Esophagus muscularis mucosa (tissue), 4 donors: Measurements from ENCODE around the gene CLTB. TPM values are rescaled to one million over a fixed set of nuclear protein-coding genes. Genes with fewer than 3 reads are reported as not detected.

ENCODE experiments used
- DNase-seq: peaks from one replicate; pipeline ENCODE4 v3.0.0-alpha.2; 2017; ENCODE audit errors: extremely low spot score
- H3K27ac ChIP-seq, 4 donors: fragments of 200-600 bp; sonication (generic); replicated peaks in 1 of 4; 1 replicate in 3 of 4; 2 replicates in 1 of 4; pipeline ENCODE4 v1.5.1; 2016 to 2019; ENCODE audit warnings: mild to moderate bottlenecking in 1 of 4
- H3K27me3 ChIP-seq, 4 donors: fragments of 200-600 bp; sonication (generic); one replicate each; pipeline versions ENCODE4 v1.5.1 to v1.6.0; 2016 to 2019
- H3K36me3 ChIP-seq, 4 donors: fragments of 200-600 bp; sonication (generic); one replicate each; pipeline ENCODE4 v1.5.1; 2016 to 2019
- H3K4me1 ChIP-seq, 4 donors: fragments of 200-600 bp; sonication (generic); one replicate each; pipeline ENCODE4 v1.5.1; 2016 to 2019
- H3K4me3 ChIP-seq, 4 donors: fragments of 200-600 bp; sonication (generic); 1 replicate in 2 of 4; 2 replicates in 2 of 4; pipeline ENCODE4 v1.5.1; 2016 to 2019; ENCODE audit warnings: mild to moderate bottlenecking in 4 of 4, moderate library complexity in 1 of 4
- H3K9me3 ChIP-seq, 4 donors: fragments of 200-600 bp; sonication (generic); 1 replicate in 3 of 4; 2 replicates in 1 of 4; pipeline ENCODE4 v1.5.1; 2016 to 2019
- EP300 ChIP-seq: sonication (generic); formaldehyde crosslinking; IDR thresholded peaks from one replicate; pipeline ENCODE4 v1.6.1; 2017; ENCODE audit warnings: antibody characterized with exemption
- POLR2A ChIP-seq: fragments of 450-650 bp; IDR thresholded peaks from one replicate; pipeline ENCODE4 v1.6.1; 2017; ENCODE audit warnings: antibody characterized with exemption, moderate library complexity, mild to moderate bottlenecking, low read depth
- POLR2AphosphoS5 ChIP-seq, 2 donors: sonication (generic); formaldehyde crosslinking; IDR thresholded peaks; one replicate each; pipeline ENCODE4 v1.6.1; 2017; ENCODE audit warnings: antibody characterized with exemption in 2 of 2
- WGBS: methylation state at CpG from one replicate; pipeline ENCODE4 v1.1.5; 2018; 5-methylcytosine and 5-hydroxymethylcytosine counted together
- intact Hi-C: fragments of 100-400 bp; cut with DNase I; formaldehyde crosslinking; loops from one replicate; pipeline ENCODE4 v1.15.1; 2023
- total RNA-seq, 4 donors: library from RNA; depleted of rRNA; stranded (reverse); fragments of >200 nt; gene quantifications; one replicate each; pipeline versions ENCODE4 v1.1.0 to v1.2.1, GENCODE V29; 2016
- TF ChIP-seq, protein P1 (sequence below), 3 experiments: fragments of 200-600 bp in 2 of 3; fragments of 450-650 bp in 1 of 3; sonication (generic) in 2 of 3; IDR thresholded peaks; one replicate each; pipeline ENCODE4 v1.5.1; 2017 to 2019; ENCODE audit warnings: antibody characterized with exemption in 3 of 3, mild to moderate bottlenecking in 2 of 3, moderate library complexity in 1 of 3

CLTB gene
- total RNA-seq, 4 donors from 2014 or later: 220 to 267 (median 239) TPM

DNA sequence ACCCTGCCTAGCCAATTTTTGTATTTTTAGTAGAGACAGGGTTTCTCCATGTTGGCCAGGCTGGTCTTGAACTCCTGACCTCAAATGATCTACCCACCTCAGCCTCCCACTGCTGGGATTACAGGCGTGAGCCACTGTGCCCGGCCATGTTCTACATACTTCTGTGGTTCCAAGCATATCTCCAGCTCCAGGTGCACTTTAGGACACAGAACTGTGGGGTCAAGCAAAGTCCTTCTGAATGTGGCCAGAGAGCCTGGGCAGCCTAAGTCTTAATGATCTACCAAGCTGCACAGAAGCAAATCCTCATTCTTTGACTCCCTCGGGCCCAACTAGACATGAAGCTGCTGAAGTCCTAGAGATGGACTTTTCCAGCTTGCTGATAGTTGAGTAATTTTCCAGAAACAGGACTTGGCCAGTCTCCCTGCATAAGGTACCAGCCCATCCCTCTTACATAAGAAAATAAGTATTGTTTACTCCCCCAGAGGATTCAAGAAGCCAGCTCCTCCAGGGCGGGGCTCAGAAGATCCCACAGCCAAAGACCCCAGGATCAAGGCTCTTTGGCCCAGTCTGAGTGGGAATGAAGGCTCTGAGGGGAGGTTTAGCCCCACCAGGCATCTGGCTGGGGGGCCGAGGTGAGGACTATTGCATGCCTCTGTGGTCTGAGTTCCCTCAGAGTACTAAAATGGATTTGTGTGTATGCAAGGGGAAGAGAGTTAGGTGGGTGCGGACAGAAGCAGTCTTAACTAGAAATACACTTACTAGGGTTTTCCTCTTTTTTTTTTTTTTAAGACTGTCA lies 8.7 kb downstream of the CLTB start:
- Histone ChIP-seq H3K27ac (peak overlapping the region; percentile 47 to 64 (median 50)), H3K4me1 (peaks cover 26 to 37% (median 31%) of the 10 kb centered on the region in 4 donors), H3K27me3 (no peaks in the 10 kb centered on the region), H3K36me3 (peaks cover 30 to 75% (median 63%) of the 10 kb centered on the region in 4 donors), H3K4me3 (no peak overlapping the region), H3K9me3 (no peaks in the 10 kb centered on the region)
- no peak for TF ChIP-seq POLR2AphosphoS5 (IDR thresholded peaks at IDR 0.05)
- no peak for TF ChIP-seq EP300
- no peak for TF ChIP-seq POLR2A
- TF ChIP-seq, protein P1, sequence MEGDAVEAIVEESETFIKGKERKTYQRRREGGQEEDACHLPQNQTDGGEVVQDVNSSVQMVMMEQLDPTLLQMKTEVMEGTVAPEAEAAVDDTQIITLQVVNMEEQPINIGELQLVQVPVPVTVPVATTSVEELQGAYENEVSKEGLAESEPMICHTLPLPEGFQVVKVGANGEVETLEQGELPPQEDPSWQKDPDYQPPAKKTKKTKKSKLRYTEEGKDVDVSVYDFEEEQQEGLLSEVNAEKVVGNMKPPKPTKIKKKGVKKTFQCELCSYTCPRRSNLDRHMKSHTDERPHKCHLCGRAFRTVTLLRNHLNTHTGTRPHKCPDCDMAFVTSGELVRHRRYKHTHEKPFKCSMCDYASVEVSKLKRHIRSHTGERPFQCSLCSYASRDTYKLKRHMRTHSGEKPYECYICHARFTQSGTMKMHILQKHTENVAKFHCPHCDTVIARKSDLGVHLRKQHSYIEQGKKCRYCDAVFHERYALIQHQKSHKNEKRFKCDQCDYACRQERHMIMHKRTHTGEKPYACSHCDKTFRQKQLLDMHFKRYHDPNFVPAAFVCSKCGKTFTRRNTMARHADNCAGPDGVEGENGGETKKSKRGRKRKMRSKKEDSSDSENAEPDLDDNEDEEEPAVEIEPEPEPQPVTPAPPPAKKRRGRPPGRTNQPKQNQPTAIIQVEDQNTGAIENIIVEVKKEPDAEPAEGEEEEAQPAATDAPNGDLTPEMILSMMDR (IDR thresholded peaks at IDR 0.05): no peak
- intact Hi-C loops: no loop called here
- WGBS: 78% methylated on average over 5 of the region's 6 CpGs
- no peak for DNase-seq

GRCh38 chr5:176406436-176407052 lies 9.8 kb downstream of the CLTB start:
- no peak for DNase-seq
- H3K36me3 ChIP-seq: peaks cover 30 to 69% (median 64%) of the 10 kb centered on the region in 4 donors
- no peak for TF ChIP-seq POLR2A
- TF ChIP-seq EP300: no peak
- TF ChIP-seq, protein P1 (IDR thresholded peaks at IDR 0.05): no peak
- TF ChIP-seq POLR2AphosphoS5 (IDR thresholded peaks at IDR 0.05): no peak
- intact Hi-C loops: no loop called here
- H3K4me1 ChIP-seq: peaks cover 24 to 31% (median 27%) of the 10 kb centered on the region in 4 donors
- no peaks in the 10 kb centered on the region for H3K27me3 ChIP-seq
- 85% methylated on average over 9 of the region's 9 CpGs for WGBS
- H3K9me3 ChIP-seq: no peaks in the 10 kb centered on the region
- H3K27ac ChIP-seq: no peak overlapping the region
- H3K4me3 ChIP-seq: no peak overlapping the region

GRCh38 chr5:176405656-176406435 lies 10.5 kb downstream of the CLTB start:
- WGBS: 86% methylated on average over 14 of the region's 20 CpGs
- no peak overlapping the region for H3K27ac ChIP-seq
- no peak for TF ChIP-seq POLR2A
- TF ChIP-seq POLR2AphosphoS5 (IDR thresholded peaks at IDR 0.05): no peak
- no peak for TF ChIP-seq EP300
- TF ChIP-seq, protein P1 (IDR thresholded peaks at IDR 0.05): no peak
- H3K27me3 ChIP-seq: no peaks in the 10 kb centered on the region
- no peak for DNase-seq
- H3K36me3 ChIP-seq: peaks cover 30 to 75% (median 67%) of the 10 kb centered on the region in 4 donors
- peaks cover 21 to 30% (median 26%) of the 10 kb centered on the region in 4 donors for H3K4me1 ChIP-seq
- intact Hi-C loops: no loop called here
- no peak overlapping the region for H3K4me3 ChIP-seq
- H3K9me3 ChIP-seq: no peaks in the 10 kb centered on the region

- H3K9me3 ChIP-seq: no peaks in the 10 kb centered on the region
- peaks cover 13 to 69% (median 61%) of the 10 kb centered on the region in 4 donors for H3K36me3 ChIP-seq
- DNase-seq: no peak
- intact Hi-C loops: no loop called here
- TF ChIP-seq POLR2A (no peak), POLR2AphosphoS5 (IDR thresholded peaks at IDR 0.05) (no peak), EP300 (no peak)
- TF ChIP-seq, protein P1 (IDR thresholded peaks at IDR 0.05): no peak
- H3K27ac ChIP-seq: no peak overlapping the region
- H3K4me3 ChIP-seq: no peak overlapping the region
- H3K27me3 ChIP-seq: no peaks in the 10 kb centered on the region
- WGBS: 87% methylated on average over 22 of the region's 22 CpGs
- peaks cover 5 to 20% (median 18%) of the 10 kb centered on the region in 4 donors for H3K4me1 ChIP-seq
These were observed 14.8 kb downstream of the CLTB start for GRCh38 chr5:176401281-176402205.
